M059J (cell line): ENCODE measurements around the gene SLIT3. TPM values are rescaled to one million over a fixed set of nuclear protein-coding genes. Genes with fewer than 3 reads are reported as not detected.
A peak's percentile ranks its signal among the peaks of the same experiment; 100 is the strongest.
"Not testable (repeated sequence)": the region's sequence is repeated elsewhere in the genome, so short reads cannot be mapped to it uniquely, and the experiment has no call there.

ENCODE experiments used
- DNase-seq: peaks from one replicate; pipeline ENCODE4 v3.0.0-alpha.2; 2012; ENCODE audit warnings: low read depth
- total RNA-seq: library from RNA; depleted of rRNA; stranded (reverse); fragments of >200 nt; shearing (Covaris generic); gene quantifications from 2 replicates; pipeline ENCODE4 v1.2.3, GENCODE V29; 2014

Gene SLIT3
- total RNA-seq, 1 experiment from 2014 or later: 0.17 TPM

DNA sequence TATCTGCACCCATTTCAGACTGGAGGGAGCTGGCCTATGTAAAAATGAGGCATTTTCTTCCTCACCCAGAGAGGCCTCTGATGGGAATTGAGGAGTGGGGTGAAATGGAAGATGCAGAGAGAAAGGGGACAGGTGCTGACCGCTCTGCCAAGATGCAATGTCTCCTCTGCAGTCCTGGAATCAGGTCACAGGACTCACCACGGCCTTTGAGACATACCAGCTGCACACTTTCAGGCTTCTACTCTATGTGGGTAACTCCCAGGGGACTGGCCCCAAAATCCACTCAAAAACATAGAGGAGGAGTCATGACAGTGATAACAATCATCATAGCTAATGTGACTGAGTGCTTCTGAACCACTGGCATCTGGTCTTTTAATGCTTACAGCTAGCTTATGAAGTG lies 558.6 kb downstream of the SLIT3 start:
- not testable (repeated sequence) for DNase-seq

DNA sequence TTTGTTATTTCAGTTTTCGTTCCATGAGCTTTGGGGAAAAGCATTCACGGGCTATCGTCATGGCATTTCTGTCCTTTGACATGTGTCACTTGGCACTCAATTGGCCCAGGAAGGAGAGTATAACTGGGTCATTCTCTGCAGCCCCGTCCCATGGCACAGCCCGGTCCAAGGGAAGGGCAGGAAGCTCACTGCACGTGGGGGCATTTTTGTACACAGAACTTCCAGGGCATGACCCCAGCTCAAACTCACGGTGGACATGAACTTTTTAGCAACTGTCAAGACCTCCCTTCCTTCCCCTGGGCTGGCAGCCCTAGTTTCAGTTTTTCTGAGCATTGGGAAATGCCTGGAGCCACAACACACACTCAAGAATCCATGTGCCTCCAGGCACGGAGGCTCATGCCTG lies 560.1 kb downstream of the SLIT3 start:
- no peak for DNase-seq

DNA sequence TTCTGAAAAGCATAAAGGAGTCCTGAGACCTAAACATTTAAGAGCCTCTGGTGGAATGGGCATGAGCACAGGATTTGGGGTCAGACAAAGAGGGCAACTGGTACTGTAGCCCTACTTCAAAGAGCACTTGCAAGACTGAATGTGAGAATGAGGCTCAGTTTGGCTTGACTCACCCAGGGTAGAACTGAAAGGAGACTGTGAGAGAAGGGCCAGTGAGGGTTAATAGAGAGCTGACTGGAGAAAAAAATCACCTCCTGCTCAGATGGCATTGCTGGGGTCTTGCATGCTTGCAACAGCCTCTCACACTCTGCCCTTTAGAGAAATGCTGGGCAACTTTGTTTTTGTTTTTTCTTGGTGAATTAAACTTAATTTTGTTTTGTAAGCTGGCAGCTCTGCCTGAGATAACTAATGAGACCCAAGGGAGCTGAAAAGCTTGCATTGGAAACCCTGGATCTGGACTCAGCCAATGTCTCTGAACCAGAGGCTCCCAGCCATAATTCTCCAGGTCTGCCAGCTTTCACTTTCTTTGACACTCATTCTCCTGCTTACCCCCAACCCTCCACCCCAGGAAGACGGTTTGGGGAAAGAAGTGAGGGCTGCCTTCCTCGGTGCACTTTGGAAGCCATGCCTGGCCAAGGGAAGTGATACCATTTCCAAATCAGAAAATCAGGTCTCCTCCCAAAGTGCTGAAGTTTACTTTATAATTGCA lies 560.7 kb downstream of the SLIT3 start:
- DNase-seq: no peak

DNA sequence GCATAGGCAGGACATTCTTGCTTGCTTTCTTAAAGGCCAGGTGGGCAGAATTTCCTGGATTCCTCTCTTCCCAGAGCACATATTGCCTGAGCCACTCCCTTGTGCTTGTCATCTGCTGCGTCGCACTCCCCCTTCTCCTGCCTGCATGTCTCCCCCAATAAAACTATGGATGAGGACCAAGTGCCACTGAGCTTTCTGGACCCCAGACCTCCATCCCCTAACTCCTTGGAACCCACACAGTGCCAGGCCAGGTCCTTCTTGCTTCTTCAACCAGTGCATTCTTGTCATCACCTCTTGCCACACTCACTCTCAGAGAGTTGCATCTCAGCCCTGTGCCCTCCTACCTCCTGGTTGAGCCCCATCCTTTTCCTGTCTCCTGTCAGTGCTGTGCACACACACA lies 563.9 kb downstream of the SLIT3 start:
- DNase-seq: no peak

DNA sequence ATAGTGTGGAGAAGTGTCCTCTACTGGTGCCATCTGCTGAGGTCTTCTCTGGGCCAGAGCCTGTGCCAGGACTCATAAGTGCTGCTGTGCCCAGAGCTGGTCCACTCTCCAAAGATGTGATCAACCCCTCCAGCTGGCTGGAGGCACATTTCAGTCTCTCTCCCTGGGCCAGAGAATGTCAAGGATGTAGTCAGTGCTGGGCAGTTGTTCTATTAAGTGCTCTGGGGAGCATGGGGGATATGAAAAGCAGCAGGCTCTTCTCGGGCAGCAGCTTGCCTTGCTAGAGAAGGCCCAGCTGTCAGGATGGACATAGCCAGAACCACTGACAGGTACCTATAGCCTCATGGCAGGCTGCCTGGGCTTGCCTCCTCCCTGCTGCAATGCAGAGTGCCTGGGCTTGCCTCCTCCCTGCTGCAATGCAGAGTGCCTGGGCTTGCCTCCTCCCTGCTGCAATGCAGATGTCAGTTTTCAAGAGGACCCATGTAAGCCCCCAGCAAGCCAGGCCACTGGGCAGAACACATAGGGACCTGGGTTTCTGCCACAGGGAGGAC lies 564.6 kb downstream of the SLIT3 start:
- no peak for DNase-seq

DNA sequence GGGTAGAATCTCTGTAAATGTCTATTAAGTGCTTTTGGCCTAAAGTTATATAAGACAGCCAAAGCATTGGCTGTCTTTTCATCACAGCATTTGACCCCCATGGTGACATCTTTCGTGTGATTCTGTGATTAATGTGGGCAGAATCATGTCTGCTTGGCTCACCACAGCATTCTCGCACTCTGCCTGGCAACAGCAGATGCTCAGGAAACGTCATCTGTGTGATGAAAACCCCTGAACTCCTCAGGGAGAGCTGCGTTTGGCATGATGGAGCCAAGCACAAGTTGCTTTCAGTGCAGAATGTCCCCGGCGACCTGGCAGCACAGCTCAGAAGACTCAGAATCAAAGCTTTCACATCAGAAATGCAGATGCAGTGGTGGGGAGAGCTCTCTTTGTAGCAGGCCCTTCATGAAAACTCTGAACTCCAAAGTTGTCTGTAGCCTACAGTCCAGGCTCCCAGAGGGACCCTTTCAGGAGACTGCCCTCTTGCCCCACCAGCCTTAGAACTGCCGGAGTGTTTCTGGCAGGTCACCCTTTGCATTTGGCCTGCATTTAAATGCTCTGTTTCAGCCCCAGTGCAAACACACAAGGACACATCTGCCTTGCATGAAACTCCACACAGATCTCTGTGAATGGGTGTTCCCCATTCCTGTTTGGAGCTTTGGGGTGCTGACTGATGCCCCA lies 566.2 kb downstream of the SLIT3 start:
- peak; percentile 12 for DNase-seq

DNA sequence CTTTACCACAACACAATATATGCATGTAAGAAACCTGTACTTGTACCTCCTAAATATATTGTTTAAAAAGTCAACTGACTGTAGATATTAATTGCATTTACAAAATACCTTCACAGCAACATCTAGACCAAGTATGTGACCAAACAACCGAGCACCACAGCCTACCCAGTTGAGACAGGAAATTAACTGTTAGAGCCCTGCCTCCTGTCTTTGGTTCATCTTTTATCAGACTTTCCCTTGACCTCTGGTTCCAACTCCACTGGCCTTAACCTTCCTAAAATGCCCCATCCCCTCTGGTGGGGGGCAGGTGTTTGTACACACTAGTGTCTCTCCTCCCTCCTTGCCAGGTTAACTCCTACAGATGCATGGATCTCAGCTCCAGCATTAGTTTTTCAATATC lies 566.8 kb downstream of the SLIT3 start:
- DNase-seq: no peak

DNA sequence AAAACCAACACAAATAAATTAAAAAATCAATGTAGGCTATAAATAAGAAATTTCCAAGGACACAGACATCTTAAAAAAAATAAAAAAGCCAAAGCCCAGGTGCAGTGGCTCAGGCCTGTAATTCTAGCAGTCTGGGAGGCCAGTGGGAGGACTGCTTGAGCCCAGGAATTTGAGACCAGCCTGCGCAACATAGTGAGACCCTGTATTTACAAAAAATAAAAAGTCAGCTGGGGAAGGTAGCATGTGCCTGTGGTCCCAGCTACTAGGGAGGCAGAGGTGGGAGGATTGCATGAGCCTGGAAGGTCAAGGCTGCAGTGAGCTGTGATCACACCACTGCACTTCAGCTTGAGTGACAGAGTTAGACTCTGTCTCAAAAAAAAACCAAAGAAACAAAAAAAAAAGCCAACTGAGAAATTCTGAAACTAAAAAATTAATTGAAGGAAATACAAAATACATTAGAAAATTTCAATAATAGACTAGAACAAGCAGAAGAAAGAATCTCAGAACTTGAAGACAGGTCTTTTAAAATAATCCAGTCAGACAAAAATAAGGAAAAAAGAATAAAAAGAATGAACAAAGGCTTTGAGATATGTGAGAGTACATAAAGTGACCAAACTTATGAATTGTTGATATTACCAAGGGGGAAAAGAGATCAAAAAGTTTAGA lies 572.3 kb downstream of the SLIT3 start:
- no peak for DNase-seq

DNA sequence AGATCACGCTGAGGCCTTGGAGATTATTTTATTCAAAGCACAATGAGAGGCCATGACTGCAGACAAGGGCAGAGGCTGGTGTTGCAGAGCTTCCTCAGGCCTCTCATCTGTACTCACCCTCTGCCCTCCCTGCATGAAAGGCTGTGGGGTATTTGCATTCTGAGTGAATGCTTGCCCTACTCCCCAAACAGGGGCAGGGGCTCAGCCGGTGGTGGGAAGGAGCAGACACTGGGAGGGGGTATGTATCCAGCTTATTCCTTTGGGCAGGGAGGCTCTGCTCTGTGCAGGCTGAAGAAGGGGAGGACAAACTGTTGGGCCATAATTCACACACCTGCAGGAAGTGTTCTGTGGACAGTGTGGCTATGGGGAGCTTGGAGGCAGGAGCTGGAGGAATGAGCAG lies 573.4 kb downstream of the SLIT3 start:
- no peak for DNase-seq

DNA sequence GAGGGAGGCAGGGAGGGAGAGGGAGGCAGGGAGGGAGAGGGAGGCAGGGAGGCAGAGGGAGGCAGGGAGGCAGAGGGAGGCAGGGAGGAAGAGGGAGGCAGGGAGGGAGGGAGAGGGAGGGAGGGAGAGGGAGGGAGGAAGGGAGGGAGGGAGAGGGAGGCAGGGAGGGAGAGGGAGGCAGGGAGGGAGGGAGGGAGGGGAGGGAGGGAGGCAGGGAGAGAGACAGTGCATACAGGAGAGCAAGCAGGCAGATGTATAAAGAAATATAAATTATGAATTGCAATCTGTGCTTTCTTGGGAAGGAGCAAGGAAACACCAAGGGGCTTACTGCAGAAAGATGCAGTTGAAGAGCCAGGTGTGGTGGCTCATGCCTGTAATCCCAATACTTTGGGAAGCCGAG lies 574.6 kb downstream of the SLIT3 start:
- no peak for DNase-seq

DNA sequence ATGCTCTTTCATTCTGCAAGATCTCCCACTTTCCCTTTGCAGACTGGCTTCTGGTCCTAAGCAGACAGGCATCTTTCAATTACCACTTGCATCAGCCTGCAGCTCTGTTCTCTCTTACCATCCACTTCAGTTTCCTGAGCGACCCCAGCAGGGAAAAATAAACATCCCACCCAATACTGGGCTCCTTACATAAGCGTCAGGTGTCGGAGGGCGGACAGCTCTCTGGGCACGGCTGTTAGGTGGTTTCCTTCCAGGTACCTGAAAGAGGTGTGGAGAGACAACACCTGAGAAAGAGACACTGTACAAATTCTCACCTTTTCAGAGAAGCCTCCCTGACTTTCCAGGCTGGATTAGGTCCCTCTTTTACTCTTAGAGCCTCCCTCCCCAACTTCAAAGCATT lies 576.7 kb downstream of the SLIT3 start:
- no peak for DNase-seq

DNA sequence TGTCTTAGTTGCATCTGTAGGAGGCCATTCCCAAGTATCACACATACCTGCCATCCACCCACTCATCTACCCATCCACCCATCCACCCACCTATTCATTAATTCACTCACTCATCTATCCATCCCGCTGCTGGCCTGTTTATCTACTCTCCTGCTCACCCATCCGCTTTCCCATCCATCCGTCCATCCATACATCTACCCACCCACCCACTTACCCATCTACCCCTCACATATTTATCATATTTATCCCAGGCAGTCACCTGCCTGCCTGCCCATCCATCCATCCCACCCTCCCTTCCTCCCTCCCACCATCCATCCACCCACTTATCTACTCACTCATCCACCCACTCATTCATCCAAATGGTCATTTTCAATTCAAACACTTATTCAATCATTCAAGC lies 577.9 kb downstream of the SLIT3 start:
- no peak for DNase-seq

DNA sequence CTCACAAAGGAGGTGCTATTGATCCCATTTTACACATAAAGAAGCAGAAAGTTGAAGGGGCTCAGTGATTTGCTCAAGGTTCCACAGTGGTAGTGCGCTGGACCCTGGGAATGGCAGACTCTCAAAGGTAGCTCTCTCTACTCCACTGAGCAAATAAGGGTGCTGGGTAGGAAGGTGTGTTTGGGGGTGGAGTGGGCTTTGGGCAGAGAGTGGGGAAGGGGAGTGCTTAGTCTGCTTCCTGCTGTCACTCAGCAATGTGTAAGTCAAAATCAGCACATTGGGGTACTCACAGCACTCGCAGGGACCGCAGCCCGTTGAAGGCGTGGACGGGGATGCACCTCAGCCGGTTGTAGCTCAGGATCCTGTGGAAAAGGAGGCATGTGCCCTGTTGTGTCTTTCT lies 579.0 kb downstream of the SLIT3 start:
- DNase-seq: no peak

DNA sequence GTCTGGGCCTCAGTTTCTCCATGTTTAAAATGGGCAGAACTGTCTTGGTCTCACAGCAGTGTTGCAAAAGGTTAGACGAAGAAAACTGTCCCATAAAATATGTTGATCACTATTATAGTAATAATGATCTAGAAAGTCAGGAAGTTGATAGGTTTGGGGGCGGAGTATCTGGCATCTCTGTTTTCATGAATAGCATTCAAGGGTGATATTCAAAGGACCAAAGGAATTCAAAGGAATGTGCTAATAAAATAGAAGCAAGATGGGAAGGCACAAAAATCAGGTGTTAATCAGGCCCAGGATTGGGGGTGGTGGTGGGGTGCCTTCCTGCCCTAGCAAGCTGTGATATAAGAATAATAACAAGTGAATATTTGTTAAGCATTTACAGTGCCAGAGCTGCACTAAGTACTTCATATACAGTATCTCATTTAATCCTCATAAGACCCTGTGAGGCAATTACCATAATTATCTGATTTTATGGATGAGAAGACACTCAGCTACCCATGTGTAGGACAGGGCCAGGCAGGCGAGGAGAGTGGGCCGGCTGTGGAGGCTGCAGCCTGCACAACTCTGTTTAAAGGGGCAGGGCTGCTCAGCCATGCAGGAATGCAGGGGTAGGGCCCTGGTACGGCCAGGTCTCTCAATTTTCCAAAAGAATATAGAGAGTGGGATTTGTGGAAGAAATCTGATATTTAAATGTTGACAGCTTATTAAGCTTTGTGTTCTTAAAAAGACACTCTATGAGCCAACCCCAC lies 579.8 kb downstream of the SLIT3 start:
- DNase-seq: no peak

DNA sequence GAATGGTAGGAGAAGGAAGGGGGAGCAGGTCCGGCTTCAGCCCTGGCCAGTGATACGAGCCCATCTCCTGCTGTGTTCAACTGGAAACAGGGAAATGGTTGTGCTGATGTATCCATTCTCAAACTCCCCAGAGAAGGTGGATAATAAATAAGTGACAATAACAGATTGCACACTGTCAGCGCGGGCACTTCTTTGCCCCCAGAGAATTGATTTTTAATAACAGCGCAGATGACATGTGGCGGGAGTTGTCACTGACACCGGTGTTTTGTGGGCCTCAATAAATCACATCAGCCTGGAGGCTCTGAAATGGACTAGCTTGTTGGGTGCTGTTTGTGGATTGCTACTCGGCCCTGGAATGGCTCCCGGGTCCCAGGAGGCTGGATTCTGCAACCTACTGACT lies 580.4 kb downstream of the SLIT3 start:
- no peak for DNase-seq

DNA sequence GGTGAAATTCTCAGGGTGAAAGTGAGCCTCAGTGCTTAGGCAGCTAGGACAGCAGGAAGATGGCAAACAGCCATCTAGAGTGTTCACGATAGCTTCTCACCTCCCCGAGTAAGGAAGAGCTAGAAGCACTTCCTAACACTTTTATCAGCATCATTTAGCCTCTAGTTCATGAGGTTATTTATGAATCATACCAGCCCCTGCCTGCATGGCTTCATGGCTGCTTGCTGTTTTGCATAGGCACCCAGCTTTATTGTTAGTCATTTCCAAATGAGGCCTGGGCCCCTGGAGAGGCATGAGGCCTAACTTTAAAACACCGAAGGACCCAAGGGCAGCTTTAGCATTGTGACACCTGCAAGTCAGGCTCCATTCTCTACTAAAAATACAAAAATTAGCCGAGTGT lies 586.9 kb downstream of the SLIT3 start:
- peak; percentile 59 for DNase-seq

DNA sequence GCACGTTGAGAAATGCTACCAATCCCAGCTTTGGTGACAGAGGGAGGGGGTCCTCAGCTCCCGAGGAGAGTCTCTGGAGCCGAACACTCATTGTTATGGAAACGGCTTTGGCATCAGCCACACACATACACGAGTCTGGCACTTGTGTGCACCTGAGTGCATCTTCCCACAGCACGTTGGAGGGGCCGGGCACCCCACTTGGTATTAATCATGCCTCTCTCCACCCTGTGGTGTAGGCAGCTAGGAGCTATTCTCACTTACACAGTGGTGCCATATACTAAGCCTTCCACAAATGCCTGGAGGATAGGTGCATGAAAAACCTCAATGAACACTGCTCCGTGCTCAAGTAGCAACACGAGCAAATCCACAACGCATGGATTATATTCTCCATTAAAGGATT lies 587.9 kb downstream of the SLIT3 start:
- DNase-seq: peak; percentile 15

DNA sequence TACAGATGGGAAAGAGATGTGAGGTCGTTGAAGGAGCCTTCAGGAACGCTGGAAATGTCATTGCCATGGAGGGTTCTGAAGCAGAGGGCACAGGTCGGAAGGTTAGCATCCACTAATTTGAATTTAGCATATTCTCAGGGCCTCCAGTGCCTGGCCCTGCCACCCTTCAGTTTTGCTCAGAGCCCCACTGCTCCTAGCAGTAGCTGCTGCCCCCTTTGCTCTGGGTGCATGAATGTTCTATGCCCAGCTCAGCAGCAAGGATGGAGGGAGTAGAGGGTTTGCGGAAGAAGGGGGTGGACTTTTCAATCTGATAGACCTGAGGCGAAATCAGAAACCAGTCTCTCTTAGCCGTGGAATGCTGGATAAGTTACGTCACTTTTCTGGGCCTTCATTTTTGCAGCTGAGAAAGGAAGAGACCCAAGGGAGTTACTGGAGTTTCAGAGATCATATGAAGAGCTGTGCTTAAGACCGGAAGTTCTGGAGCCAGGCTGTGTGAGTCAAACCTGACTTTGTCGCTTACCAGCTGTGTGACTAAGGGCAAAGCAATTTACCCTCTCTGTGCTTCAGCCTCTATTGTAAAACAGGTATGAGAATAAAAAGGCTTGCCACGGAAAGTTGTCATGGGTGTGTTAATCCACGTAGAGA lies 588.5 kb downstream of the SLIT3 start:
- DNase-seq: peak; percentile 96

DNA sequence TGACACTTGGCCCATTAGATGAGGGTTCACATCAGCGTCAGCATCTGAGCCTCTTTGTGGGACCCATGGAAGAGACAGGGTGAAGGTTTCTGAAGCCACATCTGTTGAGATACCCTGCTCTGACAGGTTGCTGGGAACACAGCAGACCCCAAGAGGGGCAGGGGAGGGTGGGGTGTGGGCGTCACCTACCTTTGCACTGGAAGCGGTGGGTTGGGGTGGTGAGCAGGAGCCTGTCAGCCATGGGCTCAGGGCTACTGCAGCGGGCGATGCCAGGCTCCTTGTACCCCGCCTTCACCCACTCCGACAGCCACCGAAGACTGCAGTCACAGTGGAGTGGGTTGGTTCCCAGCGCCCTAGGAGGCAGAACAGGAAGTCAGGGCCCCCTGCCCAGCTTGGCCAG lies 590.2 kb downstream of the SLIT3 start:
- DNase-seq: no peak

DNA sequence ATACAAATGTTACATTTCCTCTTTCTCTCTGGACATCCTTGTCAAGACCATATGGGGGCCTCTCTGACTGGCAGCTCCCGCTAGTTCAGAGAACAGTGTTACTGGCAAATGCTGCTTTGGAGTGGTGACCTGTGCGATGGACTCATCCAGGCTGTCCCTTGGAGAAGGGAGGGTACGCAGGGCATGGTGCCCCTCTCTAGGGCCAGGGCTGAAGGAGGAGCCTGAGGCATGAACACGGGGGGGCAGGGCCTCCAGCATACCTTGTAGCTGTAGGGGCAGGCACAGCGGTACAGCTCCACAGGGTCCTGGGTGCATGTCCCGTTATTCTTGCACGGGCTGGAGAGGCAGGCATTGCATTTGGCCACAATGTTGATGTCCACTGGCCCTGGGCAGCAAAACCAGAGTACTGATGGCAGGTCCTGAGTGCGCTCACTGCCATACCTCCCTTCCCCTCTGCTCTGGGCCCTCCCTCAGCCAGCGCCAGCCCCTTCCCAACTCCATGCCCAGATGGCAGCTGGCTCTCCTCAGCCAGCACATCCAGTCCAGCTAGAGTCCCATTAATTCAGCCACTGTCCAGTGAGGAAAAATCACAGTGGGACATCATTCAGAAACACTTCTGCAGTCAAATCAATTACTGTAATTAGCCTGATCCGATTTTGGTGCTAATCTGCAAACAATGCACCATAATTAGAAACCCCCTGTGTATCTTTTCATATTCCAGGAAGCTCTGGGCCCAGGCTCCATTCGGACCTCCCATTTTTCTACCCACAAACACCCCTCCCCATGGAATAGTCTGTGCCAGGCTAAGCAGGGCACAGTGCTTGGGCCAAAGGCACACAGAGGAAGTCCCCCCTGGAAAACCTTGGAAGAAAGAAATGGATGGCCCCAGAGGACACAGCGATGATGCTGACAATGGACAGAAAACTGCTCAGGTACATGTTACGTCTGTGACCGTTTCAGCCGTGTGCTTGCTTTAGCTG lies 592.9 kb downstream of the SLIT3 start:
- DNase-seq: no peak
